BLaER1 treated with 17β-estradiol and CSF1 and Interleukin-3, amounts not matched to agents 10 nM and 100 nM (cell line): Measurements from ENCODE around the gene SESN3.
"Not testable (repeated sequence)": the region's sequence is repeated elsewhere in the genome, so short reads cannot be mapped to it uniquely, and the experiment has no call there.

Experiments used
- H3K27ac ChIP-seq, 11 experiments: shearing (Covaris generic); formaldehyde crosslinking; 2 replicates each; pipeline ENCODE4 v1.8.1; 2022
- H3K27me3 ChIP-seq, 11 experiments: shearing (Covaris generic); formaldehyde crosslinking; 2 replicates each; pipeline ENCODE4 v1.8.1; 2022
- H3K36me3 ChIP-seq, 11 experiments: shearing (Covaris generic); formaldehyde crosslinking; 2 replicates each; pipeline ENCODE4 v1.8.1; 2022
- H3K4me1 ChIP-seq, 10 experiments: shearing (Covaris generic); formaldehyde crosslinking; 2 replicates each; pipeline ENCODE4 v1.8.1; 2022
- H3K4me2 ChIP-seq, 11 experiments: shearing (Covaris generic); formaldehyde crosslinking; 2 replicates each; pipeline ENCODE4 v1.8.1; 2022
- H3K4me3 ChIP-seq, 10 experiments: shearing (Covaris generic); formaldehyde crosslinking; 2 replicates each; pipeline ENCODE4 v1.8.1; 2022
- H3K9ac ChIP-seq, 11 experiments: shearing (Covaris generic); formaldehyde crosslinking; 2 replicates each; pipeline ENCODE4 v1.8.1; 2022
- H3K9me3 ChIP-seq, 11 experiments: shearing (Covaris generic); formaldehyde crosslinking; replicated peaks in 1 of 11; 2 replicates each; pipeline ENCODE4 v1.8.1; 2022
- H4K20me1 ChIP-seq, 11 experiments: shearing (Covaris generic); formaldehyde crosslinking; 2 replicates each; pipeline ENCODE4 v1.8.1; 2022
- Cebpa-rat ChIP-seq, 11 experiments: shearing (Covaris generic); IDR thresholded peaks; 2 replicates each; pipeline ENCODE4 v1.8.1; 2022

SESN3 gene, protein sequence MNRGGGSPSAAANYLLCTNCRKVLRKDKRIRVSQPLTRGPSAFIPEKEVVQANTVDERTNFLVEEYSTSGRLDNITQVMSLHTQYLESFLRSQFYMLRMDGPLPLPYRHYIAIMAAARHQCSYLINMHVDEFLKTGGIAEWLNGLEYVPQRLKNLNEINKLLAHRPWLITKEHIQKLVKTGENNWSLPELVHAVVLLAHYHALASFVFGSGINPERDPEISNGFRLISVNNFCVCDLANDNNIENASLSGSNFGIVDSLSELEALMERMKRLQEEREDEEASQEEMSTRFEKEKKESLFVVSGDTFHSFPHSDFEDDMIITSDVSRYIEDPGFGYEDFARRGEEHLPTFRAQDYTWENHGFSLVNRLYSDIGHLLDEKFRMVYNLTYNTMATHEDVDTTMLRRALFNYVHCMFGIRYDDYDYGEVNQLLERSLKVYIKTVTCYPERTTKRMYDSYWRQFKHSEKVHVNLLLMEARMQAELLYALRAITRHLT

DNA sequence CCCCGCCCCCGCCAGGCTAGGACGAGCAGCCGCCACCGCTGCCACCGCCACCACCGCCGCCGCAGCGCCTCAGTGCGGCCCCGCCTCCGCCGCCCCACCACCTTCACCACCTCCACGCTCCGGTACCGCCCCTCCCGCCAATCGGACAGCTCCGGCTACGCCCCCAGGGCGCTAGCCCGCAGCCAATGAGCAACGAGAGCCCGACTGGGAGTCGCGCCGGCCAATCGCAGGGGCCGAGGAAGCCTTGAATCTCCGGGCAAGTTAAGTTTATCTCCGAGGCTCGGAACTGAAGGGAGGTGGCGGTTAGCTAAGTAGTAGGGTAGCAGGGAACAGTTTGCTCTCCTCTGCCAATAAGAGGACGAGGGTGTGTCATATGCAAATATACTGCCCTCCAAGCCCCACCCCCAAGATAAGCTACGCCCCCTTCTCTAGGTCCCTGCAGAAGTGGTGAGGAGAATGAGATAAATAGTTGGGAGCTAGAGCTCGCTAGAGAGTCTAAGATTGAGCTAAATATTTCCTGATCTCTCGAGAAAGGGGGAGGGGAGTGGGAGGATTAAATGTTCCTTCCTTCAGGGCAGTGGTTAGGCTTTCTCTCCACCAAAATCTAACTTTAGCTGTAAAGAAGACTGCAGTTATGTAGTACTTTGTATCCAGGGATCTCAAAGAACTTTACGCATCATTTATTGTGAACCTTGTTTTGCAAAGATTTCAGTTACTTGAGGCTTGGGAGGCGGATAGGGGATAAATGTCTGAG, at the start of gene SESN3:
Gene SESN3 (minus strand): TSS at position 76 of the 754 bp plus-strand sequence. CDS start 342 bp downstream, outside the sequence.
- peak within 1 kb of the TSS; percentile 81 to 97 (median 91) for H3K4me3 ChIP-seq
- no peaks in the 10 kb centered on the region for H3K9me3 ChIP-seq
- H4K20me1 ChIP-seq, result peaks cover 0 to 24% (median 0%) of the 10 kb centered on the region in 11 experiments; a peak in 7 of 22 replicates
- peaks cover 12 to 37% (median 24%) of the 10 kb centered on the region in 10 experiments for H3K4me1 ChIP-seq
- peak within 1 kb of the TSS; percentile 77 to 88 (median 83) for H3K9ac ChIP-seq
- H3K36me3 ChIP-seq, result no peaks in the 10 kb centered on the region
- peaks cover 16 to 60% (median 44%) of the 10 kb centered on the region in 11 experiments for H3K27me3 ChIP-seq
- no peak for TF ChIP-seq Cebpa-rat (IDR thresholded peaks at IDR 0.05)
- peak within 1 kb of the TSS in 10 of 11 experiments; percentile 47 to 82 (median 77); a peak in 21 of 22 replicates for H3K27ac ChIP-seq
- peak within 1 kb of the TSS; percentile 89 to 97 (median 96) for H3K4me2 ChIP-seq

DNA sequence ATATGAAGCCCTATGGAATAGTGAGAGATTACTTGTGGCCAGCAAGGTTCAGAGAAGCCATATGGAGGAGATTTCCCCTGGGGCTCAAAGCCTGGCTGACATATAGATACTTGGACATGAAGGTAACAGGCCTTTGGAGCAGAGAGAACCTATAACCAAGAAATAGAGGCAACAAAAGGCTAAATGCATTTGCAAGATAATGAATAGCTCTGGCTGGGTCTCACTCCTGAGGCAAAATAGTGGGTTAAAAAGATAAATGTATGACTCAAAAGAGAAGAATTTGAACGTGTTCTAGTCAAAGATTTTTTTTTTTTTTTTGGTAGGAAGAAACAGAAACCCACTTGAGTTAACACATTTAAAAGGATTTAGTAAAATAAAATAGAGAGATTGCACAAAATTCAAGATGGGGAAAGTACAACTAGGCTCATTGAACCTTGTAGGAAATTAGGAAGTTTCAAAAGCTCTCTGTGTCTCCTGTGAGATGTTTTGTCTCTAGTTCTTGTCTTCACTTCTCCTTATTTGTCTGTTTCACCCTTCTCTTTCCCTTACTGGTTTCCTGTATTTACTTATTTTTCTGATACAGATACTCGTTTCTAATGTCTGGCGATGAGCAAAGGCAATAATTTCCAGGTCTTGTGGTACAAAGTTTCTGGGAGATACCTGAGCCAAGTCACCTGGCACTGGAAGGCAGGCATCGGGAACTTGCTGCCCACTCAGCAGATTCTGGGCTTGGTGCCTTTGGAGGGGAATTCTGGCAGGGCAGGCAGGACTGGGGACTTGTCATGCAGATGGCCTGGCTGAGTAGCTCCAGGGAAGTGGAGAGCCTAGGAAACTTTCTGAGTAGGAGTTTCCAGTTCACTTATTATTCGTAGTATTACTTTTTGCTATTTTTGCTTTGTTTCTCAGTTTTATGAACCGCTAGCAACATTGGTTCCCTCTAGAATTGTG, 49.2 kb upstream of the SESN3 start:
- no peak overlapping the region for H3K4me3 ChIP-seq
- H3K9me3 ChIP-seq, result 0 out of 22 replicates have a peak, but pooled peaks cover 0 to under 1% (median 0%) of the 10 kb centered on the region in 11 experiments
- peak overlapping the region in 6 of 11 experiments; percentile 8 to 60 (median 24); a peak in 7 of 22 replicates for H3K27ac ChIP-seq
- peak overlapping the region in 8 of 11 experiments; percentile 12 to 68 (median 38); a peak in 12 of 22 replicates for H3K4me2 ChIP-seq
- H3K9ac ChIP-seq, result no peak overlapping the region
- peaks cover 0 to 15% (median 11%) of the 10 kb centered on the region in 10 experiments; a peak in 12 of 20 replicates for H3K4me1 ChIP-seq
- no peak for TF ChIP-seq Cebpa-rat (IDR thresholded peaks at IDR 0.05)
- H3K36me3 ChIP-seq, result no peaks in the 10 kb centered on the region
- no peaks in the 10 kb centered on the region for H3K27me3 ChIP-seq
- no peaks in the 10 kb centered on the region for H4K20me1 ChIP-seq

DNA sequence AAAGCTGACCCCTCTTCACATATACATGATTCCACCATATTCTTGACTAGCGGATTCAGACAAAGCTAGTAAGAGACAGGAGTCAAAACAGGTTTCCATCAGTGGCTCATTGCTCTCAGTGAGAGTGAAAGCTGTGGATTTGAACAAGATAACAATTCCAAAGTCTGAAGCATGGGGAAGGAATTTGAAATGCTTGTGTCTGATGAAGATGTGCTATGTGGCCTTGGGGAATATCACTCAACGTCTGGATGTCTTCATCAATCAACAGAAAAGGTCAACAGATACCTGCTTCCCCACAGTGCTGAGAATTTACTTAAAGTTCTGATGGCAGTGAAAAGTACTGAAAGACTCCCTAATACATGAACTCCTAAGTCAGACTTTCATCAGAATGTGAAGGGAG, 46.9 kb upstream of the SESN3 start:
- Histone ChIP-seq H3K9ac (no peak overlapping the region), H3K4me3 (no peak overlapping the region), H3K4me1 (peaks cover 0 to 15% (median 11%) of the 10 kb centered on the region in 10 experiments; a peak in 12 of 20 replicates), H3K9me3 (peaks cover 0 to 11% (median 0%) of the 10 kb centered on the region in 11 experiments; a peak in 3 of 22 replicates), H3K4me2 (no peak overlapping the region), H3K27me3 (no peaks in the 10 kb centered on the region), H4K20me1 (no peaks in the 10 kb centered on the region), H3K36me3 (no peaks in the 10 kb centered on the region), H3K27ac (no peak overlapping the region)
- no peak for TF ChIP-seq Cebpa-rat (IDR thresholded peaks at IDR 0.05)

DNA sequence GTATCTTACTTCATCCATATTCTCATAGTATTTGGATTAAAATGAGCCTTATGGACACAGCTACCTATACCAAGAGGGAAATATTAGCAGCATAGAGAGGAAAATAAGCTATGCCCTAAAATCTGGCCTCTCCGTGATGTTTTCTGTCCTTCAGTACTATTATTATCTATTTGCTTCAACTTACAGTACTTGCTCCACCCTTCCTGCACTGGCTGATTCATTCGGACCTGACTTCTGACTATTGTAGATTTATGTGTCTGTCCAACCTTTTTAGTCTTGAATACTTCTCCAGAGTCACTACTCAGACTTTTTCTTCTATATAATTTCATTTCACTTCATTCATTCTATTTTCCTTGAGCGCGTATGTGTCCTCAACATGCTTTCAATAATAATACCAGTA, 45.1 kb upstream of the SESN3 start:
- Histone ChIP-seq H3K9me3 (peaks cover 0 to 11% (median 0%) of the 10 kb centered on the region in 11 experiments; a peak in 3 of 22 replicates), H3K9ac (no peak overlapping the region), H3K4me2 (no peak overlapping the region), H3K36me3 (no peaks in the 10 kb centered on the region), H4K20me1 (no peaks in the 10 kb centered on the region), H3K4me1 (peaks cover 0 to 15% (median 11%) of the 10 kb centered on the region in 10 experiments; a peak in 12 of 20 replicates), H3K27ac (no peak overlapping the region), H3K27me3 (no peaks in the 10 kb centered on the region), H3K4me3 (no peak overlapping the region)
- TF ChIP-seq Cebpa-rat (IDR thresholded peaks at IDR 0.05), result no peak

DNA sequence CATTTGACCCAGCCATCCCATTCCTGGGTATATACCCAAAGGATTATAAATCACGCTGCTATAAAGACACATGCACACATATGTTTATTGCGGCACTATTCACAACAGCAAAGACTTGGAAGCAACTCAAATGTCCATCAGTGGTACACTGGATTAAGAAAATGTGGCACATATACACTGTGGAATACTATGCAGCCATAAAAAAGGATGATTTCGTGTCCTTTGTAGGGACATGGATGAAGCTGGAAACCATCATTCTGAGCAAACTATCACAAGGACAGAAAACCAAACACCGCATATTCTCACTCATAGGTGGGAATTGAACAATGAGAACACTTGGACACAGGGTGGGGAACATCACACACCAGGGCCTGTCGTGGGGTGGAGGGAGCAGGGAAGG, 42.6 kb upstream of the SESN3 start:
- H3K9ac ChIP-seq, H4K20me1 ChIP-seq, H3K4me3 ChIP-seq, H3K4me2 ChIP-seq, H3K27ac ChIP-seq, H3K4me1 ChIP-seq, H3K27me3 ChIP-seq, H3K36me3 ChIP-seq: not testable (repeated sequence)
- peaks cover 0 to 11% (median 0%) of the 10 kb centered on the region in 11 experiments; a peak in 3 of 22 replicates for H3K9me3 ChIP-seq

DNA sequence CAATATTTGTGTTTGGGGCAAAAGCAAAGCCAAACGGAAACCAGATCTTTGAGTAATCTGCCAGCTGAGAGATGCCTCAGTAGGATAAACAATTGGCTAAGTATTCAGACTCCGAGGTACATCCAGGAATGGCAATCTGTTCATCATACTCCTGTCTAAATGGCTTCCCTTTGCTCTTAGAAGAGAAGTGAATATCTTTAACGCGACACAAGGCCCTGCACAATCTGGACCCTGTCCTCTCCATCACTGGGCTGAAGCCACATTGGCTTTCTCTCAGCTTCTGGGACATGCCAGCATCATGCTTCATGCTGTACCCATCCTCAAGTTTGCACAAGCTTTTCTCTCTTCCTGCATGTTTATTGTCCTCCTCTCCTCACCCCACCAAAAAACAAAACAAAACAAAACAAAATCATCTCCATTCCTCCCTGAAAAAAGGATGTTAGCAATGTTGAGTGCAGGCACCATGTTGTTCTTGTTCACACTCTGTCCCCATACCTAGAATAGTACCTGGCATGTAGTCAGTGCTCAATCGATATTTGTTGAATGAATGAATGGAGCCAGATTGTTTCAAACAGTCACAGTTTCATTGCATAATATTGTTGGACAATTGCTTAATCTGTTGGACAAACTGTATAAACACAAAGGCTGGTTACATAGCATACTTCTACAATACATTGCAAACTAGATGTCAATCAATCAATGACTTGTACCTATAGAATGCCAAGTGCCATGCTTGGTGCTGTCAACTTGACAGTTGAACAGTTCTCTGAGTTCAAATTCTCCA, 38.2 kb upstream of the SESN3 start:
- H3K9ac ChIP-seq, result no peak overlapping the region
- H3K27me3 ChIP-seq, result no peaks in the 10 kb centered on the region
- peaks cover 0 to 2% (median 0%) of the 10 kb centered on the region in 11 experiments; a peak in 3 of 22 replicates for H3K9me3 ChIP-seq
- TF ChIP-seq Cebpa-rat (IDR thresholded peaks at IDR 0.05), result no peak
- H3K4me1 ChIP-seq, result peaks cover 0 to 8% (median 0%) of the 10 kb centered on the region in 10 experiments; a peak in 3 of 20 replicates
- H3K36me3 ChIP-seq, result no peaks in the 10 kb centered on the region
- no peak overlapping the region for H3K4me3 ChIP-seq
- H4K20me1 ChIP-seq, result no peaks in the 10 kb centered on the region
- H3K4me2 ChIP-seq, result no peak overlapping the region
- no peak overlapping the region for H3K27ac ChIP-seq

DNA sequence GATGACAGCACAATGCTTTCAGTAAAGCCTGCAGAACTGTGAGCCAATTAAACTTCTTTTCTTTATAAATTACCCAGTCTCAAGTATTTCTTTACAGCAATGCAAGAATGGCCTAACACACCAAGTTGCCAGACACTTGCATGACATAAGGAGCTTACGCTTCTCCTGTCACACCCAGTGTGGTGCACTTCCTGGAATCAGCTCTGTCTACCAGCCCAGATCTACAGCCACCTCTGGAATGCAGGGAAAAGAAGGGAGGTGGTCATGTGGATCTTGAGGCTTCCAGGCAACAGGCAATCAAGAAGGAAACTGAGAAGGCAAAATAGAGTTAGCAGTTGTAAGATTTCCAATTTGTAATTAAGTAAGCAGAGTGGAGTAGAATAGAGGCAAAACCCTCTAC, 37.4 kb upstream of the SESN3 start:
- H3K9me3 ChIP-seq, result no peaks in the 10 kb centered on the region
- peaks cover 0 to 12% (median 1%) of the 10 kb centered on the region in 10 experiments; a peak in 4 of 20 replicates for H3K4me1 ChIP-seq
- H3K4me3 ChIP-seq, result no peak overlapping the region
- H3K27ac ChIP-seq, result no peak overlapping the region
- H3K9ac ChIP-seq, result no peak overlapping the region
- H4K20me1 ChIP-seq, result no peaks in the 10 kb centered on the region
- no peak overlapping the region for H3K4me2 ChIP-seq
- no peaks in the 10 kb centered on the region for H3K27me3 ChIP-seq
- H3K36me3 ChIP-seq, result no peaks in the 10 kb centered on the region
- no peak for TF ChIP-seq Cebpa-rat (IDR thresholded peaks at IDR 0.05)
